Stimulated activated CD4-positive, alpha-beta T cell treated with anti-CD3 and anti-CD28 coated beads, TNF-alpha, amount 100 ng/mL, for 48 hours (primary cell): ENCODE measurements around the gene TRABD.

ENCODE experiments used
- DNase-seq, 3 donors: peaks; one replicate each; pipeline ENCODE4 v3.0.0-alpha.2; 2020; ENCODE audit warnings: low read depth in 3 of 3

Gene TRABD

GRCh38 chr22:50186761-50187523 is 1.2 kb downstream of the TRABD start:
- no peak for DNase-seq

GRCh38 chr22:50188356-50188755 is 2.6 kb downstream of the TRABD start:
- DNase-seq: no peak

GRCh38 chr22:50189184-50189848 is 3.6 kb downstream of the TRABD start:
- no peak for DNase-seq

GRCh38 chr22:50189849-50190181 is 4.1 kb downstream of the TRABD start:
- no peak for DNase-seq

- DNase-seq: peak; percentile 32 to 76 (median 56)
Measured at GRCh38 chr22:50190182-50190940, 4.6 kb downstream of the TRABD start.

- DNase-seq: peak in 2 of 3 donors; percentile 48 to 59
Measured at GRCh38 chr22:50190941-50191741, 5.4 kb downstream of the TRABD start.

GRCh38 chr22:50192436-50193204 is 6.9 kb downstream of the TRABD start:
- no peak for DNase-seq

- DNase-seq: no peak
Measured at GRCh38 chr22:50193621-50194020, 7.9 kb downstream of the TRABD start.

- no peak for DNase-seq
Measured at GRCh38 chr22:50194037-50194805, 8.5 kb downstream of the TRABD start.

GRCh38 chr22:50196256-50196655 is 10.5 kb downstream of the TRABD start:
- DNase-seq: no peak

GRCh38 chr22:50197000-50197800 is 11.5 kb downstream of the TRABD start:
- DNase-seq: no peak

- DNase-seq: no peak
Measured at GRCh38 chr22:50197856-50198623, 12.3 kb downstream of the TRABD start.

GRCh38 chr22:50198624-50199017 is 12.9 kb downstream of the TRABD start:
- no peak for DNase-seq

- DNase-seq: no peak
Measured at GRCh38 chr22:50199251-50199721, 13.6 kb downstream of the TRABD start.

GRCh38 chr22:50199829-50200460 is 14.2 kb downstream of the TRABD start:
- DNase-seq: no peak

- DNase-seq: peak; percentile 83 to 86 (median 86)
Measured at GRCh38 chr22:50200461-50201190, 14.9 kb downstream of the TRABD start, which contains the start of gene SELENOO. Gene SELENOO, plus strand, starts transcription at chr22:50201011. Its CDS starts 26 bp downstream, at chr22:50201037.
